ENCODE measurements around the gene DNAI7.

DNAI7 gene

DNA sequence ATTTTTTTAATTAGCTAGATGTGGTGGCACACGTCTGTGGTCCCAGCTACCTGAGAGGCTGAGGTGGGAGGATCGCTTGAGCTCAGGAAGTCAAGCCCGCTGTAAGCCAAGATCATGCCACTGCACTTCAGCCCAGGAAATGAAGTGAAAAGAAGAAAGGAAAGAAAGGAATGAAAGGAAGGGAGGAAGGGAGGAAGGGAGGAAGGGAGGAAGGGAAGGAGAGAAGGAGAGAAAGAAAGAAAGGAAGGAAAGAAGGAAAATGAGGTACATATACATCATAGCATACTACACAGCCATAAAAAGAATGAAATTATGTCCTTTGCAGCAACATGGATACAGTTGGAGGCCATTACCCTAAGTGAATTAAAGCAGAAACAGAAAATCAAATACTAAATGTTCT lies 12.2 kb downstream of the DNAI7 start:
- DNase-seq = no peak

GRCh38 chr12:25162866-25163265 lies 32.1 kb downstream of the DNAI7 start:
- DNase-seq = no peak

DNA sequence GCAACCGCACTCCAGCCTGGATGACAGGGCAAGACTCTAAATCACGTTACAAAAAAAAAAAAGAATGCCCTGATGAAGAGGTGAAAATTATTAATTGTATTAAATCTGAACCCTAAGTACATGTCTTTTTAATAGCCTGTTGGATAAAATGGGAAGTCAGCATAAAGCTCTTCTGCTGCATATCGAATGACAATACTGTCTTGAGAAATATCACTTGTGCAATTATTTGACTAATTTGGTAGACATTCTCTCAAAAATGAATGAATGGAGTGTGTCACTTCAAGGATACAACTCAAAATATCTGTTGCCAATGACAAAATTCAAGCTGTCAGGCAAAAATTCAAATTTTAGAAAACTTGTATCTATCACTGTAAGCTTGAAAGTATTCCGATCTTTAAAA lies 38.9 kb downstream of the DNAI7 start:
- no peak for DNase-seq

- peak; percentile 41 for DNase-seq
Measured at GRCh38 chr12:25155022-25155576, 39.9 kb downstream of the DNAI7 start.

GRCh38 chr12:25152055-25152454 lies 42.9 kb downstream of the DNAI7 start:
- DNase-seq = no peak

GRCh38 chr12:25151476-25151875 lies 43.5 kb downstream of the DNAI7 start:
- DNase-seq = peak; percentile 96

- DNase-seq = no peak
Measured at GRCh38 chr12:25146686-25147085, 48.3 kb downstream of the DNAI7 start.

DNA sequence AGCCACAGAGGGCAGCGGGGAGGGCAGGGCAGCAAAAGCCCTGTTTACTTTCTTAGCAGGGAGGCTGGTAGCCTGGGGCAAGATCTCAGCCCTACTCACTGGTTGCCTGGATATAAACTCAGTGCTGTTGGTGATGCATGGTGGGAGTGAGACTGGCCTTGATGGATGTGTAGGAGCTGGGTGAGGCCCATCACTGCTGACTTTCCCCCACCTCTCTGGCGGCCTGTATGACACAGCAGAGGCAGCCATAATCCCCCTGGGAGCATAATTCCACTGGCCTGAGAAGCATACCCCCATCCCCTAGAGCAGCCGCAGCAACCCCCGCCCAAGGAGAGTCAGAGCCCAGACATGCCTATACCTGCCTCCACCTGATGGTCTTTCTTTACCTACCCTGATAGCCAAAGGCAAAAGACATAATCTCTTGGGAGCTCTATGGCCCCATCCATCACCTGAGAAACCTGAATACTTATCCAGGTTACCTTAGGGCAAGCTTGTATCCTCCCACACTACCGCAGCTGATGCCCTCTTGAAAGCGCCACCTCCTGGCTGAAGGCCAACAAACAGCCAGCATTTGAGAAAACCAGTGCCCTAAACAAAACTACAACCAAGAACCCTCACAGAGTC lies 59.3 kb downstream of the DNAI7 start:
- DNase-seq = no peak

DNA sequence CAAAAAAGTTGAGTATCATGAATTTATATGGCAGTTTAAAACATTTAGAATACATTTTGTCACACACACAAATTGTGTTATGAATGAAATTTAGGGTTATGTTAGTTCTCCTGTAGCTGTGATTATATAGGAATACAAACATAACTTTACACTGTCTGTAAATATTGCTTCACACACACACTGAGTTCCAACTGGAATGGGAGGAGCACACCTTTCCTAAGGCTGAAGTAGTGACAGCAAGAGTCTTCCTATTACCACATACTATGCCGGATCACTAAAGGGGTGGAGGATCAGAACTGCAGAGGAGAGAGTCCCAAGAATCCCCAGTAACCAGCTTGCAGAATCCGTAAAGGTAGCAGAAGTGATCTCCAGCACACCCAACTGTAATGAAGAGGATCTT lies 63.7 kb downstream of the DNAI7 start:
- DNase-seq = no peak

- peak; percentile 42 for DNase-seq
Measured at GRCh38 chr12:25130741-25131188, 64.2 kb downstream of the DNAI7 start.

GRCh38 chr12:25126746-25127145 lies 68.2 kb downstream of the DNAI7 start:
- no peak for DNase-seq

GRCh38 chr12:25126101-25126500 lies 68.9 kb downstream of the DNAI7 start:
- DNase-seq = no peak

DNA sequence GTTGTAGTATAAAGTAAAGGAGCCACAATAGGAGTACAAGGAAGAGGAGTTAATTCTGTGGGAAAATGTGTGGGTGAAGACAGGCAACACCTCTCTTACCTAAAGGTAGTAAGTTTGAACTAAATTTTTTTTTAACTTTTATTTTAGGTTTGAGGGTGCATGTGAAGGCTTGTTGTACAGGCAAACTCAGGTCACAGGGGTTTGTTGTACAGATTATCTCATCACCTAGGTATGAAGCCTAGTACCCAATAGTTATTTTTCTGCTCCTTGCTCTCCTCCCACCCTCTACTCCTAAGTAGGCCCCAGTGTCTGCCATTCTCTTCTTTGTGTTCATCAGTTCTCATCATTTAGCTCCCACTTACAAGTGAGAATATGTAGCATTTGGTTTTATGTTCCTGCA lies 70.5 kb downstream of the DNAI7 start:
- no peak for DNase-seq

GRCh38 chr12:25123126-25123525 lies 71.8 kb downstream of the DNAI7 start:
- peak; percentile 6 for DNase-seq

DNA sequence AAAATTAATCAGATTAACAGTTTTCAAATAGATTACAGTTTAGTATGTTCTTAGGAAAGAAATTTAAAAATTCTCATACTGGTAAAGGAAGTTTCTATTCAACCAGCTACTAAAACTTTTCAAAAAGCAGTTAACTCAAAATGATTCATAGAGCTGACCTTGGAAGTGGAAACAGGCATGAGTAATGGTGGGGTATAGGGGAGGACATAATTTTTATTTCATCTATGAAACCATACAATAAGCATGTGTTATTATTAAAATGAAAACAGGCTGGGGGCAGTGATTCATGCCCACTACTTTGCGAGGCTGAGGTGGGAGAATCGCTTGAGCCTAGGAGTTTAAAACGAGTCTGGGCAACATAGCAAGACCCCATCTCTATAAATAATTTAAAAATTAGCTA lies 73.0 kb downstream of the DNAI7 start:
- DNase-seq = peak; percentile 43

DNA sequence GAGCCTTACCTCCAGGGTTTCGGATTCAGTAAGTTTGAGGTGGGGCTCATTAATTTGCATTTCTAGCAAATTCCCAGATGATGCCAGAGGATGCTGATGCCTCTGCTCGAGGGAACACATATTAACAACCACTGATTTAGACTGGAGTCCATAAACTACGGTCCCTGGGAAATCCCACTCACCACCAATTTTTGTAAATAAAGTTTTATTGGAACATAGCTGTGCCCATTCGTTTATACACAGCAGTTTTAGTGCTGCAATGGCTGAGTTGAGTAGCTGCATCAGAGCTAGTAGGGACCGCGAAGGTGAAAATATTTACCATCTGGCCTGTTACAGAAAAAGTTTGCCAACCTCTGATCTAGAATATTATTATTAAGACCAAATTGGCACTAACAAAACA lies 73.8 kb downstream of the DNAI7 start:
- no peak for DNase-seq

DNA sequence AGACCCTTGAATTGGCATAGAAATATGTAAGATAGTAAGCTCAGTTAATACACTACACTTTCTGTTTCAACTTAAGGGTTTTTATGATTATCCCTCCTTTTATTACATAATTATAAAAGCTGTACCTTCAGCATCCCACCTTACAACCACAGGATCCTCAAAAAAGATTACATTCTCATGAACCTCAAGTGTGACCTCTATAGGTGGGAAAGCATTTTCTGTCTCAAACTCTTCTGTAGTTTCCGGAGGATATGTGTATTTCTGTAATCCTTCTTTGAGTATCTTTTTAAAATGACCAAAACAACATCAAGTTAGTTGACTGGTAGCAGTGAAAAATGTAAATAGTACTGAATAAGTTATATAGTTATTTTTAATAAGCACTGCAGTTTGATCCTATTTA lies 75.9 kb downstream of the DNAI7 start:
- no peak for DNase-seq

- DNase-seq = no peak
Measured at GRCh38 chr12:25115677-25116076, 79.3 kb downstream of the DNAI7 start.

DNA sequence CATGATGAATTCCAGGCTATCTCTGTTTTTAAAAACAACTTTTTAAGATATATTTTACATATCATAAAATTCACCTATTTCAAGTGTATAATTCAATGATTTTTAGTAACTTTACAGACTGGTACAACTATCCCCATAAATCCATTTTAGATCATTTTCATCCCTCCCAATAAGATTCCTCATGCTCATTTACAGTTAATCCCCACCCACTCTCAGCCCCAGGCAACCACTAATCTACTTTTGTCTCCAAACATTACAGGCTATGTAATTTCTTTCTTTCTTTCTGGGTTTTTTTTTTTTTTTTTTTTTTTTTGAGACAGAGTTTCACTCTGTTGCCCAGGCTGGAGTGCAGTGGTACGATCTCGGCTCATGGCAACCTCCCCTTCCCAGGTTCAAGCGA lies 81.3 kb downstream of the DNAI7 start:
- DNase-seq = no peak

- DNase-seq = no peak
Measured at GRCh38 chr12:25110260-25110659, 84.7 kb downstream of the DNAI7 start.

DNA sequence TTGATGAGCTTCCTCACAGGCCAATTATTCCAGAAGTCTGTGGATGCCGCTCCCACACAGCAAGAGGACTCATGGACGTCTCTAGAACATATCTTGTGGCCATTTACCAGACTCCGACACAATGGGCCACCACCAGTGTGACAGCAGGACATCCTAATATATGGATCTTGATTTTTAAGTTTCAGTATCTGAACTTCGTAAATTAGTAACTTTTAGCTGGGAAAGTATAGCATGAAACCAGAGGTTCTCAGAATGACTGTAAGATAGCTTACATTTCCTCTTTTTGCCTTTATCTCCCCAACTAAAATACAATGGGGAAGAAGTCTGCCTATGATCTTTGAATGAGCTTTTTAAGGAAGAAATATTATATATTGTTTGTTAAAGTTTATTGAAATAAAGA lies 87.0 kb downstream of the DNAI7 start:
- no peak for DNase-seq

DNA sequence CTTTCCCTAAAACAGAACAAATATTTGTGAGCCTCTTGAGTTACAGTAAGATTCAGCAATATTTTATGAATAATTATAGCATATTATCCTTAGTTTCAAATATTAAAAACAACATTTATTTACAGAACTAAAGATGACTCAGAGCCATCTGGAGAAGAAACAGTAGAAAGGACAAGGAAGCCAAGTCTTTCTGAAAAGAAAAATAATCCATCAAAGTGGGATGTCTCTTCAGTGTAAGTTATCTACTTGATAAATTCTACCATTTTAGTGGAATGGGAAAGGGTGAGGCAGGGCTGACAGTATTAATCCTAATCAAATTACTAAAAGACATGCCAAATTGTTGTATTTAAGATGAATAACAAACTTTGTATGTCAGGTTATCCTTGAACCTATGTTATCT lies 88.1 kb downstream of the DNAI7 start:
- no peak for DNase-seq

DNA sequence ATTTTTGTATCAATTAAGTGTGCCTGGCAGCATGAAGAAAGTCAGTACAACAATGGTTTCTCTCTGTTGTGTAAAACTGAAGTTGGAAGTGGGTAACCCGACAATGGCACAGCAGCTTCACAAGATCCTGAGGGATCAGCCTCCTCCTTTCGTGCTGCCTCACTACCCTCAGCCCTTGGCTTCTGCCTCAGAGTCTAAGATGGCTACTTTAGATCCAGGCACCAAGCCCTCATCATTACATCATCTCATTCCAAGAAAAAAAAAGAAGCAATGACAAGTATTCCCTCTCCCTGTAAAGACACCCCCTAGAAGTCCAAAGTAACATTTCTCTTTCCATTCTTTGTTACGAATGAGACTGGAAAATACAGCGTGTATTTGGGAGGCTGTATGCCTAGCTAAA lies 92.6 kb downstream of the DNAI7 start:
- no peak for DNase-seq

DNA sequence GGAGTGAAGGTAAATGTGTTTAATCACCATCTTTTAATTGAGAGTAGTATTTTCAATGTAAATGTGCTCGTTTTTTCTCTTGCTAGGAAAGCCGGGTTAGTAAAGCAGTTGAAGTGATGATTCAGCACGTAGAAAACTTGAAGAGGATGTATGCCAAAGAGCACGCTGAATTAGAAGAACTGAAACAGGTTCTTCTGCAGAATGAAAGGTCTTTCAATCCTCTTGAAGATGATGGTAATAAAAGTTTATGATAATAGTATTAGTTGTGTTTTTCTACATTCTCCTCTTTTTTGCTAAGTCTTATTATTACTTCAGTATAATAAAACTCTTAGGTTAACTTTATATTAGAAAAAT lies 93.9 kb downstream of the DNAI7 start:
- no peak for DNase-seq

All from fibroblast of upper back skin (primary cell).